ENCODE measurements around the gene MYO5C.
"Not testable (repeated sequence)": the region's sequence is repeated elsewhere in the genome, so short reads cannot be mapped to it uniquely, and the experiment has no call there.

Gene MYO5C

DNA sequence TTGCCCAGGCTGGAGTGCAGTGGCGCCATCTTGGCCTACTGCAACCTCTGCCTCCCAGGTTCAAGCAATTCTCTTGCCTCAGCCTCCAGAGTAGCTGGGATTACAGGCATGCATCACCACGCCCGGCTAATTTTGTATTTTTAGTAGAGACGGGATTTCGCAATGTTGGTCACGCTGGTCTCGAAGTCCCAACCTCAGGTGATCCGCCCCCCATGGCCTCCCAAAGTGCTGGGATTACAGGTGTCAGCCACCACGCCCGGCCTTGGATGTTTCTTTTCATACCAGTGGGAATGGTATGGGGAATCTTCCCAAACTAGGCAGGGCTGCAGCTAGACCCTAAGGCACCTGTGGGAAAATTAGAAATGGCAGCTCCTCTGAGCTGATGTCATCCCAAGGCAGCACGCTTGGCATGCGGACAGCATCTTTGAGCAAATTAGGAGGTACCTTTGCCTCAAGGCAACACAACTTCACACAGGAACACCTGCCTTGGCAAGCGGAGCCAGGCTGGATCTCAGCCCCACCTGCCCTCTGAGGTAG, 56.5 kb downstream of the MYO5C start:
- not testable (repeated sequence) for FAIRE-seq

DNA sequence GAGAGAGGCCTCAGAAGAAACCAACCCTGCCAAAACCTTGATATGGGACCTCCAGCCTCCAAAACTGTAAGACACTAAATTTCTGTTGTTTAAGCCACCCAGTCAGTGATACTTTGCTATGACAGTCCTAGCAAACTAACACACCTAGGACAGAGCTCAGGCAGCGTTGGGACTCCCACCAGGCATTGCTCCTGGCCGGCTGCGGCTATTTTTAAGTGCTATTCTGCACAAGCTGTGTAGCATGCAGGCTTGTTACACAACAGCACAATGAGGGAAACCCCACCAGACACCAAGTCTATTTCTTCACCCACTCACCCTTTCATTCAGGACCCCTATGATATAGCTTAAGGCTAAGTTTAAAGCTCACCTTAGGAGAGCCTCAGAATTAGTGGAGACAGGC, 57.5 kb downstream of the MYO5C start:
- no peak for FAIRE-seq

DNA sequence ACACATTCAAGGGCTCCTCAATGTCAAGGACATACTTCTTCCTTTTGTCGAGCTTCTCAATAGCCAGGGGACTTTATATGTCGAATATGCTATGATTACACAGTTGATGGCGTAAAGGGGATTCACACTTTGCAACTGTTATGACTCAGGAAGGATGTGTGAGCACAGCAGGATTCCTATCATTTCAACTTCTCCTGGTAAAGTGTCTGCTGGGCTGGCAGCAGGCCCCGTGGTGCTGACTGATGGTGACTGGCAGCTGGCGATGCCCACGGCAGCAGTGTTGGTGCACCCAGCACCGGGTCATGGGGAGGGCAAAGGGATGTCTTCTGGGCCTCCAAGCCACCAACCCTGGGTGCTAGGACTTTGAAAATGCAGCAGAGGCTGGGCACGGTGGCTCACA, 59.6 kb downstream of the MYO5C start:
- FAIRE-seq: no peak

DNA sequence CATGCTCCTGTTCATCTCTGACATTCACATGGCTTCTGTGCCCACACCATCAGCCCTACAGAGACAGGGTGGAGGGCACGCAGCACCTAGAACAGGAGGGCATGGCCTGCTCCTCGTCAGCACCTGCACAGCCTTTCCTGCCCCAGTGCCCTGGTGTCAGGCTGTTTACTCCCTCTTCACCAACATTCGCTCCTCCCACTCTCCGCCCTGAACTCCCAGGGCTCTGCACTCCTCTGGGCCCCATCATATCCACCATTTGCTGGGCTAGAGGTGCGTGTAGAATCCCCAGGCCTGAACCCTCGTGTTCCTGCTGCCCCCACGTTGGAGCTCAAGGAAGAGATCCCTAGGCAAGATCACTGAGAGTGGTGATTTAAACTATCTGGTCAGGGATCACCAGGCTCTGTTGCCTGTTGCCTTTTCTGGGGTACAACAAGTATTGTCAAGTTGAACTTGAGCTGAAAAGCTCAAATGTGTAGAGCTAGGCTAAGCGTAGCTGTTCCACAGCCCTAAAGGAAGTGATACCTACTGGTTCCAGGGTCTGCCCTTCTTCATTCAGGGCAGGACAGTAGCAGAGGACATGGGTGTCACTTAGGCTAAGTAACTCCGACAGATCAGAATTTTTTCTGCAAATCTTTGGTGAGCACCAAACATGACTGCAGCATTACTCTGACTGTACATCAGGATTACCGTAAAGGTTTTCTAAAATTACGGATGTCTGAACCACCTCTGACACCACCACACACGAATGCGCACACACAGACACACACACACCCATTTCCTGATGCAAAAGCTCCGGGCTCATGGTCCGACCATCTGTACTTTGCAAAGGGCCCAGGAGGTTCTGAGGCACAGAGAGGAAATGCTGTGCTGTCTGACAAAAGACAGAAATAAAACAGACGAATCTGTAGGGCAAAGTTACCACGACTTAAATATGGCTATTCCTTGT, 60.7 kb downstream of the MYO5C start:
- no peak for FAIRE-seq

DNA sequence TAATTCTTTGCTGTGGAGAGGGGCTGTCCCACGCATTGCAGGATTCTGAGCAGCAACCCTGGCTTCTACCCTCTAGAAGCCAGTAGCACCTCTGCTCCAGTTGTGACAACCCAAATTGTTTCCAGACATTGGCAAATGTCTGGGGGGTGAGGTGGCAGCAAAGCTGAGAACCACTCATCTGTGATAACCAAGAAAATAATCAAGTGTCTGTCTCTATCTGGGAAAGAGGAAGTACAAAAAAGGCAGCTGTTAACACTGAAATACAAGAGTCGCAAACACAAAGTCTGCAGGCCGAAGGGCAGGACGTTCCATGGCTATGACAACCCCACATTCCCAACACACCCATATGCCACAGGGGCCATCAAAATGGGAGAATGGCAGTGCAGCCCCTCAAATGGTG, 62.2 kb downstream of the MYO5C start:
- FAIRE-seq: no peak

DNA sequence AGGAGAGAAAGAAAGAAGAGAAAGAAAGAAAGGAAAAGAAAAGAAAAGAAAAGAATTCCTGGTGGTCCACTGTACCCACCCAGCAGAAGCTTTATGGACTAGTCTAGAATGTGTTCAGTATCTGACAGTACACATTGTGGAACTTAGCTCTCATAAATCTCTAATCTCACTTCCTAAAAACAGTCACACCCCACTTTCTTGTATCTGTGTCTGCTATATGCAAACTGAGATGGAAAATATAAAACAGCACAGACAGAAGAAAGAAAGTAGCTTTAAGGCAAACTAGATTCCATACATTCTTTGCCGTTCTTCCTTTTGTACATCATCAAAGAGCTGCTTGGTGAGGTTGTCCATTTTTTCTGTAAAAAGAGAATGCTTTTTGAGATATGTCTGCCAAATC, 63.3 kb downstream of the MYO5C start:
- FAIRE-seq: no peak

DNA sequence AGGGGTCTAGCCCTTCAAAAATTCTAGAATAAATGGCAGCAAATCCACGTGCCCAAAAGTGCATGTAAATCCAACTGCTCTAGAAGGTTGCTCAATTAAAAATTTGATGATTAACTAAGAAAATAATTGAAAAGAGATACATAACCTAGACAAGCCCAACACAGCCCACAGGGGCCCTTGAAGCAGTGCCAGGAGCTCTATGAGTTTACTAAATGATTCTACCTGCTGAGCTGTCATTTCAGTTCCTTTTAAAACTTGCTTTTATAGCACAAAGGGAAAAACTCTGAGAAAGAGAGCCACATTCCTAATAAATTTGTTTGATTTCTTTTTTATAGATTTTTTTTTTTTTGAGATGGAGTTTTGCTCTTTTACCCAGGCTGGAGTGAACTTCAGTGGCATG, 65.5 kb downstream of the MYO5C start:
- no peak for FAIRE-seq

DNA sequence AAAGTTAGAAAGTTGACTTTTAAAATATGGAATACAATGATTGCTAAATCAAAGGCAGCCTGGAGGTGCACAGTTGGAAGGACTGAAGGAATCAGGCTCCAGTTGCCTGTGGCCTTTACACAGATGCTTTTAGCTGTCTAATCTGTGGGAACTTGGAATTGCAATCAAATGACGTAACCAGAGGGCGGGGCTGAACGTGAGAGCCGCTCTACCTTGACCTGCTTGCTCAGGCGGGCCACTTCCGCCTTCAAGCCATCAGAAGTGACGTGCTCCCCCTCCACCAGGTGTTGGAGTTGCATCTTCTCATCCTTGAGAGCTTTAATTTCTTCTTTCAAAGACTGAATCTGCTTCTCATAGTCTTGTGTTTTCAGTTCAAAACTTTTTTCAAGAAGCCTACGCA, 66.7 kb downstream of the MYO5C start:
- no peak for FAIRE-seq

DNA sequence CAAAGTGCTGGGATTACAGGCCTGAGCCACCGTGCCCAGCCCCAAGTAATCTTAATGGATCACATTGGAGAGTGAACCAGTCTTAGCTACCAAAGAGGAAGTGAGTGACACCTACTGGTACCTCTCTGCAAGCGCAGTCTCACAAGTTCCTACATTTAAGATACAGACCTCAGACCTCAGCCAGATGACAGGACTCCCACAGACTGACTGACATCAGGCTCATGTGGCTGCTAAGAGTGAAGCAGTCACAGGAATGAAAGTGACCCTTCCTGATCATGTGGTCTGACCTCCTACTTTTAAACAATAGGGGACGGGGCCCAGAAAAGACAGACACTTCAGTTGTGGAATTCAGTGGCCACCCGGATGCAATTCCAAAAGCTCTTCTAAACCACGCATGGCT, 68.1 kb downstream of the MYO5C start:
- FAIRE-seq: no peak

DNA sequence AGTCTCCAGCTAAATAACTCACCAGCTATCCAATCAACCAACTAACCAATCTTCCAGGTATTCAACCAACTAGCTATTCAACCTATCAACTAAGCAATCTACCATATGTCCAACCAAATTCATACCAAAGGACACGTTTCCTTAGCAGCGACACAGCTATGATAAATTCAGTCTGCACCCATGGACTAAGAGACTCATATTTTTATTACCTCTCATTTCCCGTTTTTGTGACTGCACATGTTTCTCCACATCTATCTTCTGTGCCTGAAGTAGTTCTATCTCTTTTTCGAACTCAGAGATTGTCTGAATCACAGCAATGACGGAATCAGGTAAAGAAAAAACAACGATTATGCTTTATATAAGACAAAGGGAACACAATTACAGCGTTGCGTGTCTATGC, 70.4 kb downstream of the MYO5C start:
- FAIRE-seq: no peak

DNA sequence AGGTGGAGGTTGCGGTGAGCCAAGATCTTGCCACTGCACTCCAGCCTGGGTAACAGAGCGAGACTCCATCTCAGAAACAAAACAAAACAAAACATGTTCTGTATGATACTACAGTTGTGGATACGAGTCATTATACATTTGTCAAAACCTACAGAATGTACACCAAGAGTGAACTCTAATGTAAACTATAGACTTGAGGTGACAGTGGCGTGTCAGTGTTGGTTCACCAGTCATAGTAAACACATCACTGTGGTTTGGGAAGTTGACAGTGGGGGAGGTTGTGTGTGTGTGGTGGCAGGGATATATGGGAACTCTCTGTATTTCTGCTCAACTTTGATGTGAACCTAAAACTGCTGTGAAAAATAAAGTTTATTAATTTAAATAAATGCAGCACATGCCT, 71.4 kb downstream of the MYO5C start:
- no peak for FAIRE-seq

DNA sequence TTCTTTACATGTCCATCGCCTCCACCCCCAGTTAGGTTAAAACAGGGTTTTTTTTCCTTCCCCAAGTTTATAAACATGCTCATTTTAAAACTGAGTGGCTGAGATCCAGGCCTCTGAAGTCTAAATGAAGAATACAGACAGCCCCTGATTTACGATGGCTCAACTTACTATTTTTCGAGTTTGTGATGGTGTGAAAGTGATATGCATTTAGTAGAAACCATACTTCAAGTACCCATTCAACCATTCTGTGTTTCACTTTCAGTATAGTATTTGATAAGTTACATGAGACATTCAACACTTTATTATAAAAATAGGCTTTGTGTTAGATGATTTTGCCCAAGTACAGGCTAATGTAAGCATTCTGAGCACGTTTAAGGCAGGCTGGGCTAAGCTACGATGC, 73.9 kb downstream of the MYO5C start:
- FAIRE-seq: no peak

DNA sequence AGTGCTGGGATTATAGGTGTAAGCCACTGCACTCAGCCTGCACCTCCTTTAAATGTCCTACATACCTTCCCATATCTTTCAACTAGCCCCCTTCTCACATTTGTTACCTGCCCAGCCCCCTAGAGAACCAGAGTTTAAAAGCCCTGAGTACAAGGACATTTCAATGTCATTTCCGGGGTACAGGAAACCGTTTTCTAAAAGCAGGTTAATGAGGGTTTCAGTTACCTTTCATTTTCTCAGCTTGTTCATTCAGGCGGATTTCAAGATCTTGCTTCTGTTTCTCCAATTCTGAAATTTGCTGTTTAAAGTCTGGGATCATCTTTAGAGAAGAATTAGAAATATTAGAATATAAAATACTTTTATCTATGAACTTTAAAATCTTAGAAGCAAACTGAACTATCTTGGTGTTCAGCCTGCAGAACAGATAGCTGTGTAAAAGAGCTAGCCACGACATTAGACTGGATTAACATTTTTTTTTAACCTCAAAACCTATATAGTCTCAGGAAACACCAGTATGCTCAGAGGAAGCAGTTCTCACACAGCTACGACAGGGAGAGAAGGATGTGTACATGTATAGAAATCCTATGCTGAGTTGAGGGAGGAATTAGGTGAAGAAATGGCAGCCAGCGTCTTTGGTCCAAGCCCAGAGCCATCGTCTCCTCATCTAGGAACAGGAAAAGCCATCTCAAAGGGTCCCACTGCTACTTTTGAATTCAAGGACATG, 74.5 kb downstream of the MYO5C start:
- FAIRE-seq: no peak

DNA sequence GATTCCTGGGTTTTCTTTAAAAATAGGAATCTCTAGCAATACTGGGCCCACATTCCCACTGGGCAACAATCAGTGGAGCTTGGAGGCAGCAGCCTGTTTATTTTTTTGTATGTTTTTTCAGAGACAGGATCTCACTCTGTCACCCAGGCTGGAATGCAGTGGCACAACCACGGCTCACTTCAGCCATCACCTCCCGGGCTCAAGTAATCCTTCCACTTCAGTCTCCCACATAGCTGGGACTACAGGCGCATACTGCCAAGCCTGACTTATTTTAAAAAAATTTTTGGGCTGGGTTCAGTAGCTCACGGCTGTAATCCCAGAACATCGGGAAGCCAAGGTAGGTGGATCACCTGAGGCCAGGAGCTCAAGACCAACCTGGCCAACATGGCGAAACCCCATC, 75.4 kb downstream of the MYO5C start:
- no peak for FAIRE-seq

DNA sequence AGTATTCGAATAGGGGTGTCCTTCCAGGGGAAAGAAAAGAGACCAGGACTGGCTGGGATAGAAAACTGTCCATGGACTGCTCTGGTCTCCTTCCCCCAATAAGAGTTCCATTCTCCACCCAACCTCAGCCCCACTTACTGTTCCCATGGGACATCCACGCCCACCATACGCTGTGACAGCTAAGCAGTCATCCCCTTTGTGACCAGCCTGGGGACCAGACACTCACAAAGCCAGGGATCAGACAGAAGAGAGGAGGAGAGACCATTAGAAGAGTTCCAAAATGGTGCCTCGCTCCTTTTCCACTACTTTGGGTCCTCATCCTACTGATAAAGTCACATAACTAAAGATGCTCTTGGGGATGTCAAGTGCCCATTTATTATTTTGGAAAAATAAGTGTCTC, 76.8 kb downstream of the MYO5C start:
- no peak for FAIRE-seq

DNA sequence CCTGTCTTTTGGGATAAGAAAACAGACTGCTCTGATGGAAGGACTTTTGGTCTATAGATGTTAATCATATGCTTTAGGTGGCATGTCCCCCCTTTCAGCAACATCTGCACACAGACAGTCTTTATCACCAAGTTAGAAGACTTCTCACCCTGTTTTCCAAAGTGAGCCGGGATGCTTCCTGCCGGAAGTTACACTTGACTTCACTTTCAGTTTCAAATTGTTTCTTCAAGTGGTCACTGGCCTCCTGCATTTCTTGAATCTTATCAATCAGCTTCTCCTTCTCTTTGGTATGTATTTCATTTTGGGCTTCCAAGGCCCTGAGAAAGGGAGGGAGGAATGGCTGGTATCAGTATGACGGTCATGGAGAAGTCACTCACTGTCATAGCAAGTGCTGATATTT, 77.2 kb downstream of the MYO5C start:
- FAIRE-seq: no peak

DNA sequence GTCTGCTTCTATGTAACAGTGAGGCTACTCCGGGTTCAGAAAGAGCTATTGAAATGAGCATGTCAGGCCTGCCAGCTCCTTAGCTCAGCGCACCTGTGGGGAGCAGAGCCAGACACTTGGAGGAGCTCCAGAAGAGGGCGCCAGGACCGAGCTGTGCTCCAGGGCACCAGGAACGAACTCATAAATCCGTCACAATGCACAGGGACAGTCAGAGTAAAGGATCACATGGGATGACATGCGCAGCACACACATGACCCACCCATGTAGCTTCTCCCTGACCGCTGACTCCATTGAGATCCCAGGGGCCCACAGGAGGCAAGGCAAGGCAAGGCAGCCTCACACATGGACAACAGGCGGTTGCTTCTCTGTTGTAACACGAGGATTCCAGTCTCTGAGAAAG, 78.4 kb downstream of the MYO5C start:
- no peak for FAIRE-seq

DNA sequence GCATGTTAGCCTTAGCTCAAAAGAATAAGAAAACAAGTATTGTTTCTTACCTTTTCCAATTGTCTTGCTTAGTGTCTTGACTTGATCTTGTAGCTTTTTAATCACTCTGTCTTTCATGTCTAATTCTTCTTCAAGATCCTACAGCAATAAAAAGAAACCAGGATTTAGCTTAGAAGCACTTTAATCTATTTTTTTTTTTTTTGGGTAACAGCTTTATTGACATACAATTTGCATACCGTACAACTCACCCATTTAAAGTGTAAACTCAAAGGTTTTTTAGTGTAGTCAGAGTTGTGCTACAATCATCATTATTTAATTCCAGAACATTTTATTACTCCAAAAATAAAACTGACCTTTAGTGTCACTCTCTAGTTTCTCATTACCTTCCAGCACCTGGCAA, 81.1 kb downstream of the MYO5C start:
- FAIRE-seq: no peak

DNA sequence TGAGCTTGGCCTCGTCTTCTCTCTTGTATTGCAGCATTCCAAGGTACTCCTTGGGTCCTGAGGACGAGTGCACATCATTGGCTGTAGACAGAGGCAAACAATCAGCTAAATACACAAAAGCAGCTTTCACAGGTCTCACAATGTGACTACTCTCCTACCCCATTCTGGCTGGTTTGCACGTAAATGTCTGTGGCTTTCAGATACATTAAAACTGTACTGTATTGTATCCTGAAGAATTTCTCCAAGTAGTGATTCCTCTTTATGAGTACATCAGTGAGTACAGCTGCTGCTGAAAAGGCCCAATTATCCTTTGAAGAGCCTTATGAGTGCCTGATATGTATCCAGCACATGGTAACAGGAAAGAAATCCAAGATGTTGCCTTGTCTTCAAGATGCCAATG, 82.4 kb downstream of the MYO5C start:
- FAIRE-seq: no peak

DNA sequence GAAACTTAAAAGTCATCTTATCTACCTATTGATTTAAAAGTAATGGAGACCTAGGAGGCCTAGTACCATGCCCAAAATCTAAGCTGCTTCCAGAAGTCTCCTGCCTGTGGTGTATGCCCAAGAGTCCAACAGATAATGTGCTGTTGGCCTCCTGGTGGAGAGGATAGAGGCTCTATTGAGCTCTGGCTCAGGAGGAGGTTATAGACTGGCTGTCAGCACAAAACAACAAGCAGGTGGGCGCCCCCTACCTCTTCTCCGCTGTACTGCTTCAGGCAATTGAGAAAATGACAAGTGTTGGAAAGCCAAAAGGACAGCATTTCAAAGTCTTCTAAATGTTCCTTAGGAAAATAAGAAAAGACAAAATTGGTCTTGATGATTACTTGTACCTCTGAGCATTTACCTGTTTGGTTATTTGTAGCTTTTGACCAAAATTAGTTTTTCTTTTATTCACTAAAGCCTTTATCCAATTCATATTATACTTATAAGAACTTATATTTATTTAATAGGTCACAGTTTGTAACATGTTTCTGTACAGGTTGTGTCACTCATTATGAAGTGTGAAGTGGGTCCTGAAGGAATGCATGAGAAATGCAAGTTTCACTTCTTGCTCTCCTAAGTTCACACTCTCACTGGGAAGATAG, 87.2 kb downstream of the MYO5C start:
- FAIRE-seq: peak; percentile 76

DNA sequence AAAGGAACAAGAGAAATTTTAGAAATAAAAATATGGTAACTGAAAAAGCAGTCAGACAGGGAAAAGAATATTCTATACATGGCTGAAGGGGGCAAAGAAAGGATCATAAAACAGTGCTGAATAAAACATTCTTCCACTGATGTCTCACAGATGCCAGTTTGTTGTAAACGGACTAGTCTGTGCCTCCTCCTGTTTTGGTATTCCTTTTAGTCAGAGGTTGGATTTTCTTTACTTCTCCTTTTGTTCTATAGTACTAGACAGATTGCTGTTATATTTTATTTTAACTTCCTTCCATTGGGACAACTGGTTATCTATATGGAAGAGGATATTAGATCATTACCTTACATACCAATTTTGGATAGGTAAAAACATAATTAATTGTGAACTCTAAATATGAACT, 88.4 kb downstream of the MYO5C start:
- no peak for FAIRE-seq

DNA sequence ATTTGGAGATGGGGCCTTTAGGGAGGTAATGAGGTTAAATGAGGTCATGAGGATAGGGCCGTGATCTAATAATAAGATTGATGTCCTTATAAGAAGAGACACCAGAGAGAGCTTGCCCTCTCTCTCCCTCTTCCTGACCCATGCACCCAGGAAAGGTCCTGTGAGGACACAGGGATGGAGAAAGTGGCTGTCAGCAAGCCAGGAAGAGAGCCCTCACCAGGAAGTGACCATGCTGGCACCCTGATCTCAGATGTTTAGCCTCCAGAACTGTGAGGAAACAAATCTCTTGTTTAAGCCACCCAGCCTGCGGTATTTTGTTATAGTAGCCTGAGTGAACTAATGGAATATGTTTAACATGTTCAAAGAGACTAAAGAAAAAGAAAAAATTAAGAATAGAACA, 89.2 kb downstream of the MYO5C start:
- no peak for FAIRE-seq

DNA sequence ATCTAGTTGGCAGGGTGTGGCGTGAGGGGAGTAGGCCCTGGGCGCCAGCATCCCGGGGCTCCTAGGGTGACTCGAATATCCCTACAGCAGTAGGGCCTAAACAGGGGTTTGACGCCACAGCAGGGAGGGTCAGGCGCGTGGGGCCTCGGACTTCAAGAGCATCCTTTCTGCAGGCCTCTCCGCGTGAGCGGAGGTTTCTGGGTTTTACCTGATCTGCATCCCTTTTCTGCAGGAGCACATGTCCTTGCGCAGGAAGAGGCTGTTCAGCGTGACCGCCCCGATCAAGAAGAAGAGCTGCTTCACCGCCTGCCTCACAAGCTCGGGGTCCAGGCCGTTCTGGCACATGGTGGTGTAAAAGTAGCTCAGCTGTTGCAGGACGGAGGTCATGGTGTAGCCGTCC, 90.9 kb downstream of the MYO5C start:
- no peak for FAIRE-seq

Data from G401.6 (cell line).